ENCODE data around the gene NECAB3. TPM values are rescaled to one million over a fixed set of nuclear protein-coding genes. Genes with fewer than 3 reads are reported as not detected.

The NECAB3 gene
- total and polyA plus RNA-seq, 2 of the 13 experiments (the other 11 are each of a cell fraction or from before 2014, with no cell fraction given) = 61.5 to 65.5 TPM

- no peak for TF ChIP-seq ATF5 (CRISPR knock-in tag; IDR thresholded peaks at IDR 0.05; ENCODE audit: low read depth)
- TF ChIP-seq ZNF142 (CRISPR knock-in tag; IDR thresholded peaks at IDR 0.05) = no peak
- no peak for TF ChIP-seq ELF4 (CRISPR knock-in tag; IDR thresholded peaks at IDR 0.05; ENCODE audit: borderline replicate concordance)
- TF ChIP-seq TMF1 (CRISPR knock-in tag; IDR thresholded peaks at IDR 0.05; ENCODE audit: low read depth) = no peak
- no peak for TF ChIP-seq SRSF9 (IDR thresholded peaks at IDR 0.05; ENCODE audit: borderline replicate concordance, insufficient read depth, low read depth, low read length, poor library complexity, severe bottlenecking)
- TF ChIP-seq FOXJ3 (CRISPR knock-in tag; IDR thresholded peaks at IDR 0.05; ENCODE audit: borderline replicate concordance) = no peak
- no peak for TF ChIP-seq ZBTB43 (CRISPR knock-in tag; conservative IDR thresholded peaks at IDR 0.05)
- TF ChIP-seq ZNF782 (CRISPR knock-in tag; IDR thresholded peaks at IDR 0.05; ENCODE audit: borderline replicate concordance) = 0 out of 2 replicates have a peak, but pooled peaks have one; percentile 50
- TF ChIP-seq GTF3A (CRISPR knock-in tag; conservative IDR thresholded peaks at IDR 0.05) = no peak
- TF ChIP-seq RFXAP (CRISPR knock-in tag; IDR thresholded peaks at IDR 0.05; ENCODE audit: borderline replicate concordance) = no peak
- peak; percentile 83; the same call in 1 of the 2 replicates for TF ChIP-seq ESRRA (CRISPR knock-in tag; IDR thresholded peaks at IDR 0.05; ENCODE audit: low read depth)
- TF ChIP-seq ARHGAP35 (CRISPR knock-in tag; IDR thresholded peaks at IDR 0.05; ENCODE audit: borderline replicate concordance) = no peak
- 0 out of 2 replicates have a peak, but pooled peaks have one; percentile 11 for TF ChIP-seq ZNF777 (CRISPR knock-in tag; IDR thresholded peaks at IDR 0.05)
- no peak for TF ChIP-seq GMEB2 (CRISPR knock-in tag; IDR thresholded peaks at IDR 0.05; ENCODE audit: low read depth)
- no peak for TF ChIP-seq FOXA1 (IDR thresholded peaks at IDR 0.05)
- TF ChIP-seq FOXA1 (CRISPR knock-in tag; IDR thresholded peaks at IDR 0.05) = 0 out of 2 replicates have a peak, but pooled peaks have one; percentile 3
- no peak for TF ChIP-seq ZNF552 (CRISPR knock-in tag; IDR thresholded peaks at IDR 0.05; ENCODE audit: borderline replicate concordance)
- no peak for TF ChIP-seq CREB1 (IDR thresholded peaks at IDR 0.05)
- no peak for TF ChIP-seq CREB1 (CRISPR knock-in tag; IDR thresholded peaks at IDR 0.05)
- peak; percentile 32 for TF ChIP-seq POGZ (CRISPR knock-in tag; IDR thresholded peaks at IDR 0.05)
Measured at GRCh38 chr20:33719989-33720709, 45.9 kb upstream of the NECAB3 start, which contains the start of gene PXMP4 (continued).
